GM20431 (cell line): ENCODE measurements around the gene PRAC1.

Experiments used
- in situ Hi-C: fragments of 300-500 bp; cut with MseI, MboI; formaldehyde crosslinking; loops from one replicate; pipeline ENCODE4 v1.15.0; 2020; ENCODE audit warnings: low sequenced_read_pairs; ENCODE audit not compliant: unreplicated experiment

The PRAC1 gene

DNA sequence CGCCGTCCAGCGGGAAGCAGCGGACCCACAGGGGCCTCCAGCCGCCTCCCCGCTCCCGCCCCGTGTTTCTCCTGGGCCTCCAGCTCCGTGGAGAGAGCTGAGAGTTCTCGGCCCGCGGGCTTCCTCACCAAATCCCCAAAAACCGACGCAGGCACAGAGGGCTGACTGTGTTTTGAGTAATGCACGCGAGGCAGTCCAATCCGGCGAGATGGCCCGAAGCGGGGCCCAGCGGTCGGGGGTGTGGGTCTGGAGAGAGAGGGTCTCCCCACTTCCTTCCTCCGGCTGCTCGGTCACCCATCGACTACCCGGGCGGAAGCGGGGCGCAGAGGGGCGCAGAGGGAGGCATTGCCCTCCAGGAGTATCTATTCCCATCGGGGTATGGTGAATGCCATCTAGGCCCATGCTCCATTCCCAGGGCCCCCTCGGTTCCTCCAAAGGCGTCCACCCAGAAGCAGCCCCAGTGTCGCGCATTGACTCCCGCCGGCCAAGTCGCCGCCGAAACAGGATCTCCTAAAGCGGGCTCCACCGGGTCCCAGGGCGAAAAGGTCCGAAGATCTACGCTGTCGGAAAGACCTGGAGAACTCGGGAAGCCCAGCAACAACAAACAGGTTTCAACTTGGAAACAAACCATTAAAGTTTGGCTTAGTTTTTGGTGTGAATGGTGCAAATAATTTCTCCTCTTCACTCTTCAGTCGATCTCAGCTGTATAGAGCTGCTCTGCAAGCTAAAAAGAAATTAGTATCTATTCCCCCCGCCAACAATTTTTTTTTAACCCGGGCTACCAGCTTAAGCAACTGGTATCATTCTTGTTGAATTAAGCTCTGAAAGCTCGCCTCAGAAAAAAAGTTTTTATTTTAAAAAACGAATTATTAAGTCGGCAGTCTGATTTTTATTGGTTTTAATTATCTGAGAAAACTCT, 25.4 kb upstream of the PRAC1 start:
- in situ Hi-C loops: no loop called here

DNA sequence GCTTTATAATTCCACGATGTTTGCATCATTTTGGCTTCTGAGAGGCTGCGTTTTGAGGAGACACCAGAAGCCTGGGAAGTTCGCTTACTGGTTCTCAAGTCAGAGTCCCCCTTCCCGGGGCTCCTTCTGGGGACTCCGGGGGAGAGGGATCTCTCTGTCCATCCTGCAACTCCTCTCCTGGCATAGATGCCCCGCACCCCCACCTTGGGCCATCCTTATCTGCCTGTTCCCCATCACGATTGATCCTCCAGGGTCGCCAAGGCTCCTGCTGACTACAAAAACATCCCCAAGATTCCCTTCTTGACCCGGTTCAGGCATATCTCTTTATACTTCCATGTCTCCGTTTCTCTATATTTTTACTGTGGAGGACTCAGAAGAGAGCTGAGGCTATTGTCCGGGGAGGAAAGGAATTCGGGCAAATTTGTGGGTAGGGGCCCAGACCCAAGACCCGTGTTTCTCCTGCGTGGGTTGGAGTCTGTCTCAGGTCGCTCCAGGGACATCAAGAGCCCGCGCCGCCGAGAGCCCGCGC, 24.7 kb upstream of the PRAC1 start:
- in situ Hi-C loops: no loop called here

DNA sequence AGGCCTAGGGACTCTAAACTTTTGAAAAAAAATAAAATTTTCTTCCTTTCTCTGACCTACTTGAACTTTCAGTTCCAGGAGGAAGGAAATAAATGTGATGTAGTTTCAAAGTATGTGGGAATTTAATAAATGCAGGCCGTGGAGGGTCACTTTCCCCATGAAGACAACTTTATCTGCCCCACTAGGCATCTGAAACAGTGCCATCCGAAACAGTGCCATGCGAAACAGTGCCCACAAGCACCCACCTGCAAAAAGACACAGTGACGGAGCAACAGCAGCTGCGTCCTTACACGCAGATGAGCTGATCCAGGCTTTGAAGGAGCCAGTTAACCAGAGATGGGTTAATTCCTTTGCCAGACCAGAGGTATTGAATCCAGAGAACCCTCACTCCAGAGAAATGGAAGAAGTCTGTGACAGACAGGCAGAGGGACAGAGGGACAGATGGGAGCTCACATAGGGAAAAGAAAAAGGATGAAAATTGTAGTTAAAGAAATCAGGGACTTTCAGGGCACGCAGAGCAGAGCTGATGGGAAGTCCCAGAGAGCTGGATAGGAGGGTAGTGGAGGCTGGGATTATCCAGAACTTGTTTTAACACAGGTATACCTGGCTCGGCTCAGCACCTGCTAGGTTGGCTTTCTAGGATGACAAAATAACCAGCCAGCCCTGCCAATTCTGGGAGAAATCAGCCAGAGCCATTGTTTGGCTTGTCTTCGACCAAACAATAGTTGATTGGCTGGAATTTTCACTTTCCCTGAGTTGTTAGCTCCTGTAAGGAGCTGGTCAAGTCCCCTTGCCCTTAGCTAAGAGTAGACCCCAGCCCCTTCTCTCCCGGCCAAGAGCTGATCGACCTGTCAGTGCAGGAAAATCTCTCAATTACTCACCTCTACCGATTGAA, 23.3 kb upstream of the PRAC1 start:
- in situ Hi-C loops: no loop called here

DNA sequence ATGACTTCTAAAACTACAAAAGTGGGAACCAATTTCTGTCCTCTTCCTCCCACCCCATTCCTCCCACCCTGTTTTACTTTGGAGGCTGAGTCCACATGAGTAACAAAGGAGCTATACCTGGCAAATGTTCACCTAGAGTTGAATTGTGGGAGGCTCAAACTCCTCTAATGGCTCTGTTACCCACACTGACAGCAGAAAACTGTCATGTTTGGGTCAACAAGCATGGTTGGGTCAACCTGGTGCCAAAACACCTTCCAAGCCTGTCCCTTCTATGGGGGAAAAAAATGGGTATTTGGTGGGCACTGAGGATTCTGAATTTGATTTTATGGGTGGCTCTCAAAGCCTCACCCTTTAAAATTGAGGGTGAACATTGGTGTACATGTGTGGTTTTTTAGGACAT, 18.2 kb upstream of the PRAC1 start:
- in situ Hi-C loops: no loop called here

DNA sequence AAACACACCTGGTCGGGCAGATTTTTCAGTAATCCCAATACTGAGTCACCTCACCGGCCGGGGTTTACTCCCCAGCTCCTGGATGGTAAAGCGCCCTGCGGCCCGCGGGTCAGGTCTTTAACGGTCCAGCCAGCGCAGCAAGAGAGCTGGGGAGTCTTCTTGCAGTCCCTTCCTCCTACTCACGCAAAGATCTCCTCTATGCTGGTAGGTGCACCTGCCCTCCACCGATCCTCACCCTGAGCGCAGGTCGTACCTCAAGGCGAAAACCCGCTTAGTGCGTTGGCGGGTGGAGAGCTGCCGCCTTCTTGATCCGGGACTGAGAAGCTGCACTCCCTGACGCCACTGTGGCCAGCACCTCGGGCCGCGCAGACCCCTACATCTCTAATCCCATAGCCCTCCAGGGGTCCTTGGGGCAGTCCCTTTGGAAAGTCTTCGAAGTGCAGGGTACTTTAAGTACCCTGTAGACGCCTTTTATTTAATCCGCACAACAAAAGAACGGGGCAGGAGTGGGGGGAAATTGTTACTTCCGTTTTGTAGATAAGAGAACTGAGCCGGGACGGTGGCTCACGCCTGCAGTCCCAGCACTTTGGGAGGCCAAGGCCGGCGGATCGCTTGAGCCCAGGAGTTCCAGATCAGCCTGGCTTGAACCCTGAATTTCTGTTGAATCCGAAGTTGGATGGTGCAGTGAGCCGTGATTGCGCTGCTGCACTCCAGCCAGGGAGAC, 16.6 kb upstream of the PRAC1 start:
- in situ Hi-C loops: no loop called here

DNA sequence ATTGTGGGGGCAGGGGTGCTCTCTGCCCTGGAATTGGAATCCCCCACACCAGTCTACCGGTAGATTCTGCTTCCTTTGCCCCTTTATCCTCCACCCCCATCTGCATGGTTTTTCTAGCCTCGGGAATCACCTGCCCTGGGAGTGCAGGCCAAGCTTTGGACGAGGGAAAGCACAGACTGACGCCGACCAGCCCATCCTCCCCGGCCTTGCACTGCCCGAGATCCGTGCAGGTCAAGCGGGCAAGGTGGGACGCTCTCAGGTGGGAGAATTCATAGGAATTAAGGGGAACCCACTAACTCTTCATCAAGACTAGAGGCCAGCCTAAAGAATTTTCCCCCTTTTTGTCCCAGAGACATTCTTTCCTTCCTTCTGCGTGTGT, 16.1 kb upstream of the PRAC1 start:
- in situ Hi-C loops: no loop called here

DNA sequence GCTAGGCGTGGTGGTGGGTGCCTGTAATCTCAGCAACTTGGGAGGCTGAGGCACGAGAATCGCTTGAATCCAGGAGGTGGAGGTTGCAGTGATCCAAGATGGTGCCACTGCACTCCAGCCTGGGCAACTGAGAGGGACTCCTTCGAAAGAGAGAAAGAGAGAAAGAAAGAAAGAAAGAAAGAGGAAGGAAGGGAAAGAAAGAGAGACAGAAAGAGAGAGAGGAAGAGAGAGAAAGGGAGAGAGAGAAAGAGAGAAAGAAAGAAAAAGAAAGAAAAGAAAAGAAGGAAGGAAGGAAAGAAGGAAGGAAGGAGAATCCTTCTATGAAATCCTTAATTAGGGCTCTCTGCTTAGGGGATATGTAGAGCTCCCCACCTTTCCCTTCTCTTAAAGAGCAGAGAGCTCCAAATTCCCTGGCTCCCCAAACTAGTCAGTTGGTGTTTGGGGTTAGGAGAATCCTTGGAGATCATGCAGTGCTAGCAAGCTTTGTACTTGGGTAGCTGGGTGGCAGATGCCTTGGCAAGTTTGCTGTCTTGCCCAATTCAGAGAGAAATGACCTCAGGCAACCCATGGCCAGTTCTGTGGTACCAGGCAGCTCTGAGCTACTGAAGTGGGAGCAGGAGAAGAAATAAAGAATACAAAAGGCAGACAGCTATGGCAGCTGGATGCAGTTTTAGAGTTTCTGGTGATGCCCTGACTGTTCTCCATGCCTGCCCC, 15.2 kb upstream of the PRAC1 start:
- in situ Hi-C loops: no loop called here

DNA sequence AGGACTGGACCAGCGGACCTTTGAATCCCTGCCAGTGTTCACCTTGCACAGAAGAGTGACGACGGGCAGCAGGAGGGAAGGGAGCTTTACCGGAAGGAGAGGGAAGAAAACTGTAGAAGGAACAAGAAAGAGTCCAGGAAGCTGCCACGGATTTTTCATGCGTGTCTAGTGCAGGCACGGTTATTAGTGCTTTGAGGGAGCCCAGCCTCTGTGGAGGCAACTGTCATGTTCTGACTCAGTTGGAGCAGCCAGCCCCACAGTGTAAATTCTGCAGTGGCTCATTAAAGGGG, 12.7 kb upstream of the PRAC1 start:
- in situ Hi-C loops: no loop called here

DNA sequence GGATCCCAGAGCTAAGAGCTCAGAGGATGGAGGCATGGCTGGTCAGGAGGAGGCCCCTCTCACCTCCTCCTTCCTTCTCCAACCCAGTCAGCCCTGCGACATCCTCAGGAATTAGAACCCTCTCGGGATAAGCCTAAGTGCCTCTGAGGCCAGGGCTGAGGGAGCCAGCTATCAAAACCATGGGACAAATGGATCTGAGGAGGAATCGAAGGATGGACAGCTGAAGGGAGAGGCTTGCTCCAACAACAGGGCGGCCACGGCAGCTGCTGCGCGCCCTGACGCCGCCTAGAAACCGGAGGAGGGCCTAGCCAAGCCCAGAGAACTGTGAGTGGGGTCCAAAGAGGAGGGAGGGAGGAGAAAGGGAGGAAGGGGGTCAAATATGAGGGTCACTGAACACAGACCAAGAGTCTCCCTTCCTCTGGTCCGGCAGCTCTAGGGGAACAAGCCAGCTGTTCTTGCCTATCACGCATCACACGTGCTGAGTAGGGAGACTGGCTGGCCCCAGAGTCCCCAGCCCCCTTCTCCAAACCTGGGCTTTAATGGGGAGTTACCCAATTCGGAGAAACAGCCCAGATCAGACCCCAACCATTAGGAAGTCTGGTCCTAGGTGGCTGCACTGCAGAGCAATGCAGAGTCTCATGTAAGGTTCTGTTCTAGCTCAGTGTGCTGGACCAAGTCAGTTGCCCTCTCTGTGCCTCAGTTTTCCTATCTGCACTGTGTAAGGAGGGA, 12.2 kb upstream of the PRAC1 start:
- in situ Hi-C loops: no loop called here

DNA sequence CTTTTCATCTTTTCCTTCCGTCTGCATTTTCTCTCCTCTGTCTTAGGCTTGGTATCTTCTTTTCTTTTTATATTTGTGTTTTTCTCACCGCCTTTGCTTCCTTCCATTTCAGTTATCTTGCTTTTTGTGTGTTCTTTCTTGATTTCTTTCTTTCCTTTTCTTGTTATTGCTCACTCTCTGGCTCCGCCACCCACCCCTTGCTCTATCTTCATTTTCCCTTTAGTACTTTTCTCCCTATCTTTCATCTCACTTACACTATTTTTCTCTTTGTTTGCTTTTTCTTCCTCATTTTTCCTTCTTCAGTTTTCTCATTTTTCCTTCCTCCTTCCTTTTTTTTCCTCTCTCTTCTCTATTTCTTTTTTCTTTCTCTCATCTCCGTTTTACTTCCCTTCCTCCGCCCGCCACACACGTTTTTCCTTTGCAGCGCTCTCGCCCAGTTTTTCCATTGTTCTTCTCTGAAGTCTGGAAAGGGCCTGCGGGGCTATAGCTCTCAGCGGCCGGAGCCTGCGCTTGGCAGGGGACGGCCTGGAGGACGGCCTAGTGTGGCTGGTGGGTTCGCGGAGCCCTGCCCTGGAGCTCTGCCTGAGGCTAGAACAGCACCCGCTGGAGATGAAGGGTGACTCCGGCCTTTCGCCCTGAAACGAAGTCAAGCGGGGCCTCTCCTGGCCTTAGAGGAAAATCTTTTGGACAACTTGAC, 11.5 kb upstream of the PRAC1 start:
- in situ Hi-C loops: no loop called here

DNA sequence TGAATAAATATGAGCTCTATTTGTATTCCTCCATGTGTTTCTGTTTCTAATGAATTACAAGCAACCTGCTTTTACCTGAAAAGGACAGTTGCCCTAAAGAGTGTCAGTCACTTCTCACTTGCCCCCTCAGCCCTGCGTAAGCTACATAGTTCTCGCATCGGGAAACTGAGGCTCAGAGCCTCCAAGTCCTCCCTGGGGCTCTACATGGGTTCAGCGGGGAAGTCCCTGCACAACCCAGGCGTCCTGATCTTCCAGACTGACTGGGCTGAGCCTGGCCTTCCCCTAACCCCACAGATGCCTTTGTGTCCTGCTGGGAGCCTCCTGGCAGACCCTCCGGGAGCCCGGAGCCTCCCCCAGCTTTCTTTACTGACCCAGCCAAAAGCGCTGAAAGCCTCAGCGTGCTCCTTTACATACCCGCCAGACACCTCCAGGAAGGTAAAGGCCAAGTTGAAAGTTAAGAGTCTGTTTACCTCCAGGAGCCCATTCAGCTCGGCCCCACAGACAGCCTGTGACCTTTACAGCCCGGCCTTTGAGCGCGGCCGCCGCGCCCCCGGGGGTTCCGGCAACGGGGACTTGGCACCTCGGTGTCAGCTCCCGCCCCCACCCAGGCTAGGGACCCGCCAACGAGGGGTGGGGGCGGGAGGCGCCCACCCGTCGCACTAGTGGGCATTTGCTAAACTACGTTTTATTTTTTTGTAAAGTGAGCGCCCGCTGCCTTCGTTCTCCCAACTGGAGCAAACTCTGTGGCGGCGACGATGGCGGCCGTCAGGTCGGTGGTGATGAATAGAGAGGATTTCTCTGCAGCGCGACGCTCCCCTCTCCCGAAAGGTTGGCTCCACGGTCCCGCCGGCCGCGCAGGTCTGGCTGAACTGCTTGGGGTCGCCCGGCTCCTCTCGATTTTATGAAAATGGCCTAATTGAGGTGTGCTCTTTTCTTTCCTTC, 10.6 kb upstream of the PRAC1 start:
- in situ Hi-C loops: no loop called here

DNA sequence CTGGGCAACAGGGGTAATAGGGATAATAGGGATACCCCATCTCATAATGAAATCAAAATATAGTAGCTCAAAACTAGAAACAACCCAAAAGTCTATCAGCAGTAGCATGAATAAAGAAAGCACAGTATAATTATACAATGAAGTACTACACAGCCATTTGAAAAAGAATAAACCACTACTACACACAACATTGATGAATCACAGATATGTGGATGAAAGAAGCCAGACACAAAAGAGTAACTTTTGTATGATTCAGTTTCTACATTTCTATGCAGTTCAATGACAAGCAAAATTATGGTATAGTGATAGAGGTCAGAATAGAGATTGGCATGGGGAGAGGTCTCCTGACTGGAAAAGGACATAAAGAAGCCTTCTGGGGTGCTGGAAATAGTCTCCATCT, 9.0 kb upstream of the PRAC1 start:
- in situ Hi-C loops: no loop called here

DNA sequence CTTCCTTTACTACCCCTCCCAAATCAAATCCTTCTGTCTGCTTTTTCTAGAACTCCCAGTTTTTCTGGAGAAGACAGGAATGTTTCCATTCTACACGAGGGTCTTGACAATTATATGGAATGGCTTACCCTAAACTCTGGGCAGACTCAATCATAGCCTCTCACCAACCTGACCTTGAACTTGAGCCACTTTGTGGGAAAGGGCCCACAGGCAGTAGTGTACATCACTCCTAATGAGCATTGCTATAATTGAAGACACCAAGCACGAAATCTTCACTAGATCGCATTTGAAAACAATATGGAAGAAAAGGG, 7.9 kb upstream of the PRAC1 start:
- in situ Hi-C loops: no loop called here

DNA sequence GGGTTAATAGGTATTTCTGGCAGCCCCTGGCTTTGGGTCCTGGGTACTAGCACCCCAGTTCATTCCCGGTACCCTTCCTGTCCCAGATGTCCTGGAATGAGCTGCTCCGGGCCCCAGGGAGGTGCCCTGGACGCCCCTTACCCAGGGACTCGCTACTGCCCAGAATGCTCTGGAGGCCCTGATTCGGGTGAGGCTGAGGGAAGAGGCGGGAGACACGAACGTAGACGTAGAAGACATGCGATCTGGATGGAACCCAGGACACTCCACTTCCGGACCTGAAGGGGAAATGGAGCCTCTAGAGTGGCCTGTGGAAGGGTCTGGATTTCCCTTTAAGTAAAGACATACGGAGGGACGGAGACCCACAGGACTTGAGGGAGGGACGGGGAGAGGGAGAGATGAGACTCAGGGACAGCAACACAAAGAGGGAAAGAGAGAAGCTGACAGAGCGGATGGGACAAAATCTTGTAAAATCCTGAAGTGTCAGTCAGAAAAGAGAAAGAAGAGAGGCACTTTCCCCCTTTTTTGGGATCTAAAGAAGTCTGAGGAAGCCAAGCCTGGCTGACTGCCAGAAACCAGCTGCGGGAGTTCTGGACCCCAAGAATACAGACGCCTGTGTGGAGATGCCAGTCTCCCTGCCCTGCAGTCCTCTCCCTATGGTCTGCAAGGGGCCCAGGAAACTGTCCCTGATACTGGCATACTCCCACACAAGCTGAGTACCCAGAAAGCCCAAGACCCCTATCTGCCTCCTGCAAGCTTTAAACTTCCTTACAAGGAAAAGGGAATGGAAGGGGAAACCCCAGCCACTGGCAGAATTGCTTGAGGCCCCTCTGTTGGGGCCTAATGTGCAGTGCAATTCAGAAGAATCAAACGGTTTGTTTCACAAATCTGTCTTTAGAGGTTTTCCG, 7.3 kb upstream of the PRAC1 start:
- in situ Hi-C loops: no loop called here

DNA sequence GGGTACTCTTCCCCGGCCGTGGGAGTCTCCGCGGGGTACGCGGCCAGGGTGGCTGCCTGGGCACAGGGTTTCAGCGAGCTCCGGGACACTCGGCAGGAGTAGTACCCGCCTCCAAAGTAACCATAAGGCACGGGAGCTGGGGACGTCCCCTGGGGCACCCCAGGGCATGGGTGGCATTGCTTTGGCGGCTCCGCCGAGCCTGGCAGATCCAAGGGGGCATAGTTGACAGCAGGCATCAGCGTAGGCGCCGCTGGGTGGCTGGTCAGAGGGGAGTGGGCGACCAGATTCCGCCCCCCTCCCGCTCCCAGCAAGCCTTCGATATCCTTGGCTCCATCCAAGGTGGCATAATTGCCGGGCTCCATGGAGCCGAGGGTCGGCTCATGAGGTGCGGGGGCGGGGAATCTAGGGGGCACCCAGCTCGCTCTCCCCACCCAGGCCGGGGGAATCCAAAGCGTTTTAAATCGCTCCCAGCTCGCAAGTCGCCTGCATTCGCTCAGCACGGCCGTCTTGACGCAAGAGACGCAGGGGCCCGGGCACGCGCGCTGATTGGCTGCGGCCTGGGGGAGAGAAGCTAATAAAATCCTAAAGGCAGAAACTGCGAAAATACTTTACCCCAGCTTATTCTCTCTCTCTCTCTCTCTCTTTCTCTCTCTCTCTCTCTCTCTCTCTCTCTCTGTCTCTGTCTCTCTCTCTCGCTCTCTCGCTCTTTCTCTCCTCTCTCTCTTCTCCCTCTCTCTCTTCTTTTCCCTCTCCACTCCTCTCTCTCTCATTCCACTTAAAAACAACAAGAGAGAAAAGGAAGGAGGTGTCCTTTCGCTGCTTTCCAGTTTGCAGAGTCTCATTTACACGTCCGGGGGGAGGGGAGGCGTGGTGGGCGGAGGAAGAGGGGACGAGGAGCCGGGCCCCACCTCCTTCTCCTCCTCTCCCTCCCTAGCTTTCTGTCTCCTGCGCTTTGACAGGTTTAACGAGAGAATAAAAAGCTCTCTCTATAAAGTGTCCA, 6.2 kb upstream of the PRAC1 start, which contains the start of gene HOXB13:
Gene HOXB13, minus strand, starts transcription at position 519 of the 1,000 bp plus-strand sequence. Its CDS starts 157 bp downstream, at position 362.
- in situ Hi-C loops: no loop called here
